Middle frontal gyrus (tissue), 1 donor: ENCODE data around the gene BBS5.
"Not testable (repeated sequence)": the region's sequence is repeated elsewhere in the genome, so short reads cannot be mapped to it uniquely, and the experiment has no call there.

Experiments used
- DNase-seq: peaks from one replicate; pipeline ENCODE4 v3.0.0-alpha.2; 2015; ENCODE audit warnings: low spot score; ENCODE audit errors: extremely low spot score

Gene BBS5

GRCh38 chr2:169479257-169480078 is at the start of gene BBS5:
TSS of gene BBS5 (plus strand) at chr2:169479494. CDS start at chr2:169479554, 60 bp downstream.
- DNase-seq: peak; percentile 78

GRCh38 chr2:169431772-169432171 is 47.5 kb upstream of the BBS5 start:
- not testable (repeated sequence) for DNase-seq

GRCh38 chr2:169434236-169434635 is 45.1 kb upstream of the BBS5 start:
- DNase-seq: not testable (repeated sequence)

- DNase-seq: no peak
Observed at GRCh38 chr2:169438466-169439072, 40.7 kb upstream of the BBS5 start.

- DNase-seq: no peak
Observed at GRCh38 chr2:169439900-169440299, 39.4 kb upstream of the BBS5 start.

- no peak for DNase-seq
Observed at GRCh38 chr2:169446452-169446851, 32.8 kb upstream of the BBS5 start.

GRCh38 chr2:169448316-169448715 is 31.0 kb upstream of the BBS5 start:
- no peak for DNase-seq

GRCh38 chr2:169448865-169449264 is 30.4 kb upstream of the BBS5 start:
- DNase-seq: no peak

GRCh38 chr2:169452080-169452479 is 27.2 kb upstream of the BBS5 start:
- no peak for DNase-seq

GRCh38 chr2:169453044-169453443 is 26.2 kb upstream of the BBS5 start:
- not testable (repeated sequence) for DNase-seq

- no peak for DNase-seq
Observed at GRCh38 chr2:169461143-169461542, 18.2 kb upstream of the BBS5 start.

- DNase-seq: no peak
Observed at GRCh38 chr2:169462896-169463695, 16.2 kb upstream of the BBS5 start.

GRCh38 chr2:169464466-169464865 is 14.8 kb upstream of the BBS5 start:
- DNase-seq: no peak

GRCh38 chr2:169464882-169465281 is 14.4 kb upstream of the BBS5 start:
- no peak for DNase-seq

GRCh38 chr2:169468841-169469240 is 10.5 kb upstream of the BBS5 start:
- DNase-seq: no peak

GRCh38 chr2:169469952-169470572 is 9.2 kb upstream of the BBS5 start:
- no peak for DNase-seq

GRCh38 chr2:169472249-169472648 is 7.0 kb upstream of the BBS5 start:
- DNase-seq: no peak

- no peak for DNase-seq
Observed at GRCh38 chr2:169476459-169476858, 2.8 kb upstream of the BBS5 start.

GRCh38 chr2:169478339-169478738 is 955 bp upstream of the BBS5 start:
- no peak for DNase-seq

GRCh38 chr2:169478745-169479256 is 493 bp upstream of the BBS5 start:
- no peak for DNase-seq

- no peak for DNase-seq
Observed at GRCh38 chr2:169480079-169480465, 778 bp downstream of the BBS5 start.
